GM23338 (cell line): ENCODE results near the gene NR2E3. TPM values are rescaled to one million over a fixed set of nuclear protein-coding genes. Genes with fewer than 3 reads are reported as not detected.

Experiments used
- ATAC-seq: fragments of 200-7000 bp; cut with Tn5 transposase; 3 replicates; pipeline ENCODE4 v1.9.1; 2020
- DNase-seq: peaks from one replicate; pipeline ENCODE4 v3.0.0-alpha.2; 2015; ENCODE audit warnings: low spot score
- H2AFZ ChIP-seq: fragments of 200-600 bp; sonication (generic); 2 replicates; pipeline ENCODE4 v1.8.0; 2016; ENCODE audit warnings: antibody characterized with exemption, mild to moderate bottlenecking, moderate library complexity
- H3F3A ChIP-seq: fragments of 200-600 bp; sonication (generic); replicated peaks from 2 replicates; pipeline ENCODE4 v1.8.0; 2017; ENCODE audit warnings: antibody characterized with exemption, mixed run types, low read depth
- H3K27ac ChIP-seq: fragments of 200-600 bp; sonication (generic); 2 replicates; pipeline ENCODE4 v1.6.1; 2016; ENCODE audit warnings: low read depth
- H3K27me3 ChIP-seq: fragments of 200-600 bp; sonication (generic); 2 replicates; pipeline ENCODE4 v1.8.0; 2016; ENCODE audit warnings: mild to moderate bottlenecking, mixed run types, moderate library complexity; ENCODE audit not compliant: insufficient read depth
- H3K36me3 ChIP-seq: fragments of 200-600 bp; sonication (generic); 2 replicates; pipeline ENCODE4 v1.8.0; 2016; ENCODE audit warnings: mild to moderate bottlenecking; ENCODE audit not compliant: insufficient read depth
- H3K4me1 ChIP-seq: fragments of 200-600 bp; sonication (generic); 2 replicates; pipeline ENCODE4 v1.8.0; 2016; ENCODE audit warnings: mild to moderate bottlenecking, moderate library complexity; ENCODE audit not compliant: insufficient read depth
- H3K4me2 ChIP-seq: fragments of 200-600 bp; sonication (generic); 2 replicates; pipeline ENCODE4 v1.7.1; 2017; ENCODE audit warnings: mixed run types
- H3K4me3 ChIP-seq: fragments of 200-600 bp; sonication (generic); 2 replicates; pipeline ENCODE4 v1.6.1; 2016; ENCODE audit warnings: mixed run types
- H3K79me2 ChIP-seq: fragments of 200-600 bp; sonication (generic); replicated peaks from 2 replicates; pipeline ENCODE4 v1.8.0; 2017; ENCODE audit warnings: mild to moderate bottlenecking; ENCODE audit not compliant: insufficient read depth
- H3K9me2 ChIP-seq: fragments of 200-600 bp; sonication (generic); 2 replicates; pipeline ENCODE4 v1.8.0; 2017; ENCODE audit not compliant: insufficient read depth
- H4K20me1 ChIP-seq: fragments of 200-600 bp; sonication (generic); replicated peaks from 2 replicates; pipeline ENCODE4 v1.8.0; 2017; ENCODE audit warnings: mild to moderate bottlenecking; ENCODE audit not compliant: insufficient read depth
- H3K27ac Mint-ChIP-seq: 2 replicates; pipeline ENCODE4 v1.8.0; 2020; ENCODE audit warnings: inconsistent platforms, mild to moderate bottlenecking, moderate library complexity, mixed read lengths
- H3K27me3 Mint-ChIP-seq: 3 replicates; pipeline ENCODE4 v1.8.0; 2022; ENCODE audit warnings: low read depth, mild to moderate bottlenecking, moderate library complexity, mixed read lengths, inconsistent platforms; ENCODE audit not compliant: insufficient read depth, poor library complexity
- H3K36me3 Mint-ChIP-seq: 3 replicates; pipeline ENCODE4 v1.8.0; 2021; ENCODE audit warnings: low read depth, mild to moderate bottlenecking, inconsistent platforms, moderate library complexity, mixed read lengths
- H3K4me1 Mint-ChIP-seq: 3 replicates; pipeline ENCODE4 v1.8.0; 2020; ENCODE audit warnings: mild to moderate bottlenecking, inconsistent platforms, mixed read lengths
- H3K4me3 Mint-ChIP-seq: 3 replicates; pipeline ENCODE4 v1.8.0; 2021; ENCODE audit warnings: moderate library complexity, mild to moderate bottlenecking, inconsistent platforms, mixed read lengths
- H3K9me3 Mint-ChIP-seq: 3 replicates; pipeline ENCODE4 v1.8.0; 2020; ENCODE audit warnings: moderate library complexity, mild to moderate bottlenecking, inconsistent platforms, mixed read lengths
- CREB1 ChIP-seq: fragments of 250-450 bp; sonication (Bioruptor Pico); IDR thresholded peaks from 2 replicates; pipeline ENCODE4 v1.5.0; 2020; ENCODE audit warnings: low read depth, mild to moderate bottlenecking, moderate library complexity
- EZH2 ChIP-seq: fragments of 200-600 bp; sonication (generic); IDR thresholded peaks from one replicate; pipeline ENCODE4 v1.8.0; 2017; ENCODE audit warnings: antibody characterized with exemption, mild to moderate bottlenecking, low read depth; ENCODE audit not compliant: unreplicated experiment
- EZH2phosphoT487 ChIP-seq: fragments of 200-600 bp; sonication (generic); IDR thresholded peaks from one replicate; pipeline ENCODE4 v1.8.1; 2018; ENCODE audit warnings: antibody characterized with exemption; ENCODE audit not compliant: unreplicated experiment
- JUNB ChIP-seq: IDR thresholded peaks from one replicate; pipeline ENCODE4 v1.6.1; 2016; ENCODE audit warnings: antibody characterized with exemption; ENCODE audit not compliant: unreplicated experiment
- NANOG ChIP-seq: IDR thresholded peaks from 2 replicates; pipeline ENCODE4 v1.6.1; 2016; ENCODE audit warnings: antibody characterized with exemption, borderline replicate concordance
- POLR2AphosphoS5 ChIP-seq: IDR thresholded peaks from 2 replicates; pipeline ENCODE4 v1.6.1; 2016; ENCODE audit warnings: antibody characterized with exemption, low read depth
- STAT1 ChIP-seq: IDR thresholded peaks from one replicate; pipeline ENCODE4 v1.6.1; 2016; ENCODE audit warnings: antibody characterized with exemption; ENCODE audit not compliant: unreplicated experiment
- ZNF114 ChIP-seq: fragments of 250-450 bp; sonication (Bioruptor Pico); IDR thresholded peaks from 2 replicates; pipeline ENCODE4 v1.5.0; 2020; ENCODE audit warnings: mild to moderate bottlenecking, moderate library complexity
- ZNF331 ChIP-seq: fragments of 250-450 bp; sonication (Bioruptor Pico); IDR thresholded peaks from 2 replicates; pipeline ENCODE4 v1.5.0; 2020; ENCODE audit warnings: low read depth, mild to moderate bottlenecking, moderate library complexity
- polyA plus RNA-seq: library from polyadenylated mRNA; unstranded; fragments of >200 nt; fragmentation: Nextera tagmentation; extraction: Ambion mirVana; gene quantifications from 2 replicates; pipeline ENCODE4 v1.2.1, GENCODE V29; 2016
- total RNA-seq: library from RNA; depleted of rRNA; stranded (reverse); fragments of >200 nt; shearing (Covaris generic); gene quantifications from 2 replicates; pipeline ENCODE4 v1.2.3, GENCODE V29; 2014
- TF ChIP-seq, protein P1 (sequence below): IDR thresholded peaks from one replicate; pipeline ENCODE4 v1.6.1; 2018; ENCODE audit warnings: antibody characterized with exemption; ENCODE audit not compliant: unreplicated experiment
- TF ChIP-seq, protein P2 (sequence below), 2 experiments: fragments of 200-600 bp in 1 of 2; sonication (generic) in 1 of 2; conservative IDR thresholded peaks; 2 replicates each; pipeline versions ENCODE4 v1.5.1 to v1.6.1; 2016 to 2017; ENCODE audit warnings: antibody characterized with exemption in 2 of 2, low read depth in 2 of 2, mild to moderate bottlenecking in 2 of 2, moderate library complexity in 1 of 2
- TF ChIP-seq, protein P3 (sequence below): fragments of 250-450 bp; sonication (Bioruptor Pico); IDR thresholded peaks from 2 replicates; pipeline ENCODE4 v1.5.0; 2020; ENCODE audit warnings: mild to moderate bottlenecking, moderate library complexity
- TF ChIP-seq, protein P4 (sequence below): IDR thresholded peaks from 2 replicates; pipeline ENCODE4 v1.6.1; 2016; ENCODE audit warnings: antibody characterized with exemption

NR2E3 gene
- total and polyA plus RNA-seq, 2 experiments from 2014 or later = 1.3 to 1.4 TPM

DNA sequence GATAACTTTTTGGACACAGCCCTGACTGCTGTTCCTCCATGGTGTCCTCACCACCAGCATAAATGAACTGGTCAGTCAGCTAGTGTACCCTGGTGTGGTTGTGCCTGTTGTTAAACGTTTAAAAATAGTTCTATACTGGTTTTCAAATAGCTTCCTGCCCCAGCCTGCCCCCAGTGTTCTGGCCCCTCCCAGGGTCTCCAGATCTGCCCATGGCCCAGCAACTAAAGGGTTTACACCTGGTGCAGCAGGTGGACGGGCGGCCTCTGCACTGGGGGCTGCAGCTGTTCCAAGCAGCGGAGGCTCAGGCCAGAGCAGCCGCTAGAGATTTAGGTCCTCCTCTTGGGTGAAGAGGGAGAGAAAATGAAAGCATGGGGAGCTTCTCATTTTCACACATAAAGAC, 6.1 kb upstream of the NR2E3 start:
- no peak overlapping the region for H3K4me2 ChIP-seq
- H3K4me3 ChIP-seq = no peak overlapping the region
- peaks cover 7% of the 10 kb centered on the region; the same call in 1 of the 2 replicates for H3F3A ChIP-seq
- no peak overlapping the region for H3K27ac ChIP-seq
- H3K79me2 ChIP-seq = no peaks in the 10 kb centered on the region
- no peaks in the 10 kb centered on the region for H3K36me3 ChIP-seq
- no peak for DNase-seq
- H3K9me3 Mint-ChIP-seq = peaks cover 3% of the 10 kb centered on the region; the same call in 1 of the 3 replicates
- no peak for ATAC-seq
- peaks cover 2% of the 10 kb centered on the region; the same call in 2 of the 3 replicates for H3K36me3 Mint-ChIP-seq
- H3K4me1 ChIP-seq = peaks cover 27% of the 10 kb centered on the region
- no peaks in the 10 kb centered on the region for H3K27me3 ChIP-seq
- peaks cover 17% of the 10 kb centered on the region for H3K27me3 Mint-ChIP-seq
- H3K27ac Mint-ChIP-seq = no peak overlapping the region
- no peak overlapping the region for H2AFZ ChIP-seq
- H3K9me2 ChIP-seq = no peaks in the 10 kb centered on the region
- no peaks in the 10 kb centered on the region for H4K20me1 ChIP-seq
- no peak overlapping the region for H3K4me3 Mint-ChIP-seq
- TF ChIP-seq EZH2 = no peak
- TF ChIP-seq, protein P1, sequence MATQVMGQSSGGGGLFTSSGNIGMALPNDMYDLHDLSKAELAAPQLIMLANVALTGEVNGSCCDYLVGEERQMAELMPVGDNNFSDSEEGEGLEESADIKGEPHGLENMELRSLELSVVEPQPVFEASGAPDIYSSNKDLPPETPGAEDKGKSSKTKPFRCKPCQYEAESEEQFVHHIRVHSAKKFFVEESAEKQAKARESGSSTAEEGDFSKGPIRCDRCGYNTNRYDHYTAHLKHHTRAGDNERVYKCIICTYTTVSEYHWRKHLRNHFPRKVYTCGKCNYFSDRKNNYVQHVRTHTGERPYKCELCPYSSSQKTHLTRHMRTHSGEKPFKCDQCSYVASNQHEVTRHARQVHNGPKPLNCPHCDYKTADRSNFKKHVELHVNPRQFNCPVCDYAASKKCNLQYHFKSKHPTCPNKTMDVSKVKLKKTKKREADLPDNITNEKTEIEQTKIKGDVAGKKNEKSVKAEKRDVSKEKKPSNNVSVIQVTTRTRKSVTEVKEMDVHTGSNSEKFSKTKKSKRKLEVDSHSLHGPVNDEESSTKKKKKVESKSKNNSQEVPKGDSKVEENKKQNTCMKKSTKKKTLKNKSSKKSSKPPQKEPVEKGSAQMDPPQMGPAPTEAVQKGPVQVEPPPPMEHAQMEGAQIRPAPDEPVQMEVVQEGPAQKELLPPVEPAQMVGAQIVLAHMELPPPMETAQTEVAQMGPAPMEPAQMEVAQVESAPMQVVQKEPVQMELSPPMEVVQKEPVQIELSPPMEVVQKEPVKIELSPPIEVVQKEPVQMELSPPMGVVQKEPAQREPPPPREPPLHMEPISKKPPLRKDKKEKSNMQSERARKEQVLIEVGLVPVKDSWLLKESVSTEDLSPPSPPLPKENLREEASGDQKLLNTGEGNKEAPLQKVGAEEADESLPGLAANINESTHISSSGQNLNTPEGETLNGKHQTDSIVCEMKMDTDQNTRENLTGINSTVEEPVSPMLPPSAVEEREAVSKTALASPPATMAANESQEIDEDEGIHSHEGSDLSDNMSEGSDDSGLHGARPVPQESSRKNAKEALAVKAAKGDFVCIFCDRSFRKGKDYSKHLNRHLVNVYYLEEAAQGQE = no peak
- TF ChIP-seq, protein P2, sequence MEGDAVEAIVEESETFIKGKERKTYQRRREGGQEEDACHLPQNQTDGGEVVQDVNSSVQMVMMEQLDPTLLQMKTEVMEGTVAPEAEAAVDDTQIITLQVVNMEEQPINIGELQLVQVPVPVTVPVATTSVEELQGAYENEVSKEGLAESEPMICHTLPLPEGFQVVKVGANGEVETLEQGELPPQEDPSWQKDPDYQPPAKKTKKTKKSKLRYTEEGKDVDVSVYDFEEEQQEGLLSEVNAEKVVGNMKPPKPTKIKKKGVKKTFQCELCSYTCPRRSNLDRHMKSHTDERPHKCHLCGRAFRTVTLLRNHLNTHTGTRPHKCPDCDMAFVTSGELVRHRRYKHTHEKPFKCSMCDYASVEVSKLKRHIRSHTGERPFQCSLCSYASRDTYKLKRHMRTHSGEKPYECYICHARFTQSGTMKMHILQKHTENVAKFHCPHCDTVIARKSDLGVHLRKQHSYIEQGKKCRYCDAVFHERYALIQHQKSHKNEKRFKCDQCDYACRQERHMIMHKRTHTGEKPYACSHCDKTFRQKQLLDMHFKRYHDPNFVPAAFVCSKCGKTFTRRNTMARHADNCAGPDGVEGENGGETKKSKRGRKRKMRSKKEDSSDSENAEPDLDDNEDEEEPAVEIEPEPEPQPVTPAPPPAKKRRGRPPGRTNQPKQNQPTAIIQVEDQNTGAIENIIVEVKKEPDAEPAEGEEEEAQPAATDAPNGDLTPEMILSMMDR (conservative IDR thresholded peaks at IDR 0.05; ENCODE audit: low read depth in 2 of 2) = no peak
- no peak for TF ChIP-seq ZNF114 (CRISPR knock-in tag)
- TF ChIP-seq CREB1 (CRISPR knock-in tag) = no peak
- TF ChIP-seq, protein P3, sequence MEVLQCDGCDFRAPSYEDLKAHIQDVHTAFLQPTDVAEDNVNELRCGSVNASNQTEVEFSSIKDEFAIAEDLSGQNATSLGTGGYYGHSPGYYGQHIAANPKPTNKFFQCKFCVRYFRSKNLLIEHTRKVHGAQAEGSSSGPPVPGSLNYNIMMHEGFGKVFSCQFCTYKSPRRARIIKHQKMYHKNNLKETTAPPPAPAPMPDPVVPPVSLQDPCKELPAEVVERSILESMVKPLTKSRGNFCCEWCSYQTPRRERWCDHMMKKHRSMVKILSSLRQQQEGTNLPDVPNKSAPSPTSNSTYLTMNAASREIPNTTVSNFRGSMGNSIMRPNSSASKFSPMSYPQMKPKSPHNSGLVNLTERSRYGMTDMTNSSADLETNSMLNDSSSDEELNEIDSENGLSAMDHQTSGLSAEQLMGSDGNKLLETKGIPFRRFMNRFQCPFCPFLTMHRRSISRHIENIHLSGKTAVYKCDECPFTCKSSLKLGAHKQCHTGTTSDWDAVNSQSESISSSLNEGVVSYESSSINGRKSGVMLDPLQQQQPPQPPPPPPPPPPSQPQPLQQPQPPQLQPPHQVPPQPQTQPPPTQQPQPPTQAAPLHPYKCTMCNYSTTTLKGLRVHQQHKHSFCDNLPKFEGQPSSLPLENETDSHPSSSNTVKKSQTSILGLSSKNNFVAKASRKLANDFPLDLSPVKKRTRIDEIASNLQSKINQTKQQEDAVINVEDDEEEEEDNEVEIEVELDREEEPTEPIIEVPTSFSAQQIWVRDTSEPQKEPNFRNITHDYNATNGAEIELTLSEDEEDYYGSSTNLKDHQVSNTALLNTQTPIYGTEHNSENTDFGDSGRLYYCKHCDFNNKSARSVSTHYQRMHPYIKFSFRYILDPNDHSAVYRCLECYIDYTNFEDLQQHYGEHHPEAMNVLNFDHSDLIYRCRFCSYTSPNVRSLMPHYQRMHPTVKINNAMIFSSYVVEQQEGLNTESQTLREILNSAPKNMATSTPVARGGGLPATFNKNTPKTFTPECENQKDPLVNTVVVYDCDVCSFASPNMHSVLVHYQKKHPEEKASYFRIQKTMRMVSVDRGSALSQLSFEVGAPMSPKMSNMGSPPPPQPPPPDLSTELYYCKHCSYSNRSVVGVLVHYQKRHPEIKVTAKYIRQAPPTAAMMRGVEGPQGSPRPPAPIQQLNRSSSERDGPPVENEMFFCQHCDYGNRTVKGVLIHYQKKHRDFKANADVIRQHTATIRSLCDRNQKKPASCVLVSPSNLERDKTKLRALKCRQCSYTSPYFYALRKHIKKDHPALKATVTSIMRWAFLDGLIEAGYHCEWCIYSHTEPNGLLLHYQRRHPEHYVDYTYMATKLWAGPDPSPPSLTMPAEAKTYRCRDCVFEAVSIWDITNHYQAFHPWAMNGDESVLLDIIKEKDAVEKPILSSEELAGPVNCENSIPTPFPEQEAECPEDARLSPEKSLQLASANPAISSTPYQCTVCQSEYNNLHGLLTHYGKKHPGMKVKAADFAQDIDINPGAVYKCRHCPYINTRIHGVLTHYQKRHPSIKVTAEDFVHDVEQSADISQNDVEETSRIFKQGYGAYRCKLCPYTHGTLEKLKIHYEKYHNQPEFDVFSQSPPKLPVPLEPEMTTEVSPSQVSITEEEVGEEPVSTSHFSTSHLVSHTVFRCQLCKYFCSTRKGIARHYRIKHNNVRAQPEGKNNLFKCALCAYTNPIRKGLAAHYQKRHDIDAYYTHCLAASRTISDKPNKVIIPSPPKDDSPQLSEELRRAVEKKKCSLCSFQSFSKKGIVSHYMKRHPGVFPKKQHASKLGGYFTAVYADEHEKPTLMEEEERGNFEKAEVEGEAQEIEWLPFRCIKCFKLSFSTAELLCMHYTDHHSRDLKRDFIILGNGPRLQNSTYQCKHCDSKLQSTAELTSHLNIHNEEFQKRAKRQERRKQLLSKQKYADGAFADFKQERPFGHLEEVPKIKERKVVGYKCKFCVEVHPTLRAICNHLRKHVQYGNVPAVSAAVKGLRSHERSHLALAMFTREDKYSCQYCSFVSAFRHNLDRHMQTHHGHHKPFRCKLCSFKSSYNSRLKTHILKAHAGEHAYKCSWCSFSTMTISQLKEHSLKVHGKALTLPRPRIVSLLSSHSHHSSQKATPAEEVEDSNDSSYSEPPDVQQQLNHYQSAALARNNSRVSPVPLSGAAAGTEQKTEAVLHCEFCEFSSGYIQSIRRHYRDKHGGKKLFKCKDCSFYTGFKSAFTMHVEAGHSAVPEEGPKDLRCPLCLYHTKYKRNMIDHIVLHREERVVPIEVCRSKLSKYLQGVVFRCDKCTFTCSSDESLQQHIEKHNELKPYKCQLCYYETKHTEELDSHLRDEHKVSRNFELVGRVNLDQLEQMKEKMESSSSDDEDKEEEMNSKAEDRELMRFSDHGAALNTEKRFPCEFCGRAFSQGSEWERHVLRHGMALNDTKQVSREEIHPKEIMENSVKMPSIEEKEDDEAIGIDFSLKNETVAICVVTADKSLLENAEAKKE = no peak
- TF ChIP-seq POLR2AphosphoS5 = no peak
- TF ChIP-seq, protein P4, sequence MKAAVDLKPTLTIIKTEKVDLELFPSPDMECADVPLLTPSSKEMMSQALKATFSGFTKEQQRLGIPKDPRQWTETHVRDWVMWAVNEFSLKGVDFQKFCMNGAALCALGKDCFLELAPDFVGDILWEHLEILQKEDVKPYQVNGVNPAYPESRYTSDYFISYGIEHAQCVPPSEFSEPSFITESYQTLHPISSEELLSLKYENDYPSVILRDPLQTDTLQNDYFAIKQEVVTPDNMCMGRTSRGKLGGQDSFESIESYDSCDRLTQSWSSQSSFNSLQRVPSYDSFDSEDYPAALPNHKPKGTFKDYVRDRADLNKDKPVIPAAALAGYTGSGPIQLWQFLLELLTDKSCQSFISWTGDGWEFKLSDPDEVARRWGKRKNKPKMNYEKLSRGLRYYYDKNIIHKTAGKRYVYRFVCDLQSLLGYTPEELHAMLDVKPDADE = no peak
- TF ChIP-seq JUNB = no peak
- TF ChIP-seq STAT1 = no peak
- TF ChIP-seq ZNF331 (CRISPR knock-in tag) = no peak
- no peak for TF ChIP-seq NANOG
- no peak for TF ChIP-seq EZH2phosphoT487
- peaks cover 39% of the 10 kb centered on the region for H3K4me1 Mint-ChIP-seq
